ENCODE measurements around the gene RGS5. TPM values are rescaled to one million over a fixed set of nuclear protein-coding genes. Genes with fewer than 3 reads are reported as not detected.

Gene RGS5
- total RNA-seq, 1 experiment from 2014 or later, result 4.6 TPM

DNA sequence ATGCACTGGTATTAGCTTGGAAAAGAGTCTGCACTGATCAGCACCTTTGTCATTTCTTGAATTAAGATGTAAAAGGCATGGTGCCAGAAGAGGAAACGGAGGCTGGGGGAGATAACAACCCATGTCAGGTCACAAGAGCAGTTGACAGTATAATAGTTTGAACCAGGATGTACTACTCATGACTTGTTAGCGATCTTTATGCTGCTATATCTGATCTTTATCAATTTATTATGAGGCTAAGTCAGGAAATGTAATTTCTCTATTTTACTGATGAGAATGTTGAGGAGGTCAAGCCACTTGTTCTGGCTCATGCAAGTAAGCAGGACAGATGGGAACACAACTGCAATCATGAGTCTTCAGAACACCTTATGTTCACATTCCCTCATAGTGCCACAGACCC is 41.4 kb downstream of the RGS5 start:
- H3K27me3 ChIP-seq (ENCODE audit: insufficient read depth, low read length), result no peaks in the 10 kb centered on the region
- no peaks in the 10 kb centered on the region for H3K36me3 ChIP-seq (ENCODE audit: control insufficient read depth in 1 of 2, insufficient read depth in 2 of 2, low read length in 2 of 2)
- DNase-seq (ENCODE audit: low read depth, low spot score) (no peak), ATAC-seq (no peak)
- H3K9me2 ChIP-seq (ENCODE audit: insufficient read depth), result no peaks in the 10 kb centered on the region
- TF ChIP-seq, protein P1, sequence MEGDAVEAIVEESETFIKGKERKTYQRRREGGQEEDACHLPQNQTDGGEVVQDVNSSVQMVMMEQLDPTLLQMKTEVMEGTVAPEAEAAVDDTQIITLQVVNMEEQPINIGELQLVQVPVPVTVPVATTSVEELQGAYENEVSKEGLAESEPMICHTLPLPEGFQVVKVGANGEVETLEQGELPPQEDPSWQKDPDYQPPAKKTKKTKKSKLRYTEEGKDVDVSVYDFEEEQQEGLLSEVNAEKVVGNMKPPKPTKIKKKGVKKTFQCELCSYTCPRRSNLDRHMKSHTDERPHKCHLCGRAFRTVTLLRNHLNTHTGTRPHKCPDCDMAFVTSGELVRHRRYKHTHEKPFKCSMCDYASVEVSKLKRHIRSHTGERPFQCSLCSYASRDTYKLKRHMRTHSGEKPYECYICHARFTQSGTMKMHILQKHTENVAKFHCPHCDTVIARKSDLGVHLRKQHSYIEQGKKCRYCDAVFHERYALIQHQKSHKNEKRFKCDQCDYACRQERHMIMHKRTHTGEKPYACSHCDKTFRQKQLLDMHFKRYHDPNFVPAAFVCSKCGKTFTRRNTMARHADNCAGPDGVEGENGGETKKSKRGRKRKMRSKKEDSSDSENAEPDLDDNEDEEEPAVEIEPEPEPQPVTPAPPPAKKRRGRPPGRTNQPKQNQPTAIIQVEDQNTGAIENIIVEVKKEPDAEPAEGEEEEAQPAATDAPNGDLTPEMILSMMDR (IDR thresholded peaks at IDR 0.05 in 2 of 3, conservative IDR thresholded peaks at IDR 0.05 in 1 of 3; ENCODE audit: borderline replicate concordance in 1 of 3, insufficient read depth in 1 of 3, low read depth in 2 of 3, low read length in 2 of 3), result no peak
- TF ChIP-seq, protein P2, sequence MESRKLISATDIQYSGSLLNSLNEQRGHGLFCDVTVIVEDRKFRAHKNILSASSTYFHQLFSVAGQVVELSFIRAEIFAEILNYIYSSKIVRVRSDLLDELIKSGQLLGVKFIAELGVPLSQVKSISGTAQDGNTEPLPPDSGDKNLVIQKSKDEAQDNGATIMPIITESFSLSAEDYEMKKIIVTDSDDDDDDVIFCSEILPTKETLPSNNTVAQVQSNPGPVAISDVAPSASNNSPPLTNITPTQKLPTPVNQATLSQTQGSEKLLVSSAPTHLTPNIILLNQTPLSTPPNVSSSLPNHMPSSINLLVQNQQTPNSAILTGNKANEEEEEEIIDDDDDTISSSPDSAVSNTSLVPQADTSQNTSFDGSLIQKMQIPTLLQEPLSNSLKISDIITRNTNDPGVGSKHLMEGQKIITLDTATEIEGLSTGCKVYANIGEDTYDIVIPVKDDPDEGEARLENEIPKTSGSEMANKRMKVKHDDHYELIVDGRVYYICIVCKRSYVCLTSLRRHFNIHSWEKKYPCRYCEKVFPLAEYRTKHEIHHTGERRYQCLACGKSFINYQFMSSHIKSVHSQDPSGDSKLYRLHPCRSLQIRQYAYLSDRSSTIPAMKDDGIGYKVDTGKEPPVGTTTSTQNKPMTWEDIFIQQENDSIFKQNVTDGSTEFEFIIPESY (IDR thresholded peaks at IDR 0.05; ENCODE audit: extremely low read depth, insufficient replicate concordance, low read length), result no peak
- TF ChIP-seq, protein P3, sequence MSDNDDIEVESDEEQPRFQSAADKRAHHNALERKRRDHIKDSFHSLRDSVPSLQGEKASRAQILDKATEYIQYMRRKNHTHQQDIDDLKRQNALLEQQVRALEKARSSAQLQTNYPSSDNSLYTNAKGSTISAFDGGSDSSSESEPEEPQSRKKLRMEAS (IDR thresholded peaks at IDR 0.05), result no peak
- TF ChIP-seq EZH2 (IDR thresholded peaks at IDR 0.05), result no peak
- no peak for TF ChIP-seq SIN3A (IDR thresholded peaks at IDR 0.05; ENCODE audit: low read depth)
- no peak for TF ChIP-seq FOSL1 (IDR thresholded peaks at IDR 0.05; ENCODE audit: low read depth)
- no peak for TF ChIP-seq YY1 (IDR thresholded peaks at IDR 0.05; ENCODE audit: extremely low read depth, insufficient replicate concordance, low read depth, low read length)
- no peaks in the 10 kb centered on the region for H4K20me1 ChIP-seq (ENCODE audit: insufficient read depth)
- H3K4me3 ChIP-seq (replicated peaks in 1 of 2; ENCODE audit: low read depth in 1 of 2, low read length in 2 of 2), result no peak overlapping the region
- POLR2A ChIA-PET, result no interaction called here
- H2AFZ ChIP-seq (ENCODE audit: low read depth, low read length, poor library complexity, severe bottlenecking), result no peak overlapping the region
- intact Hi-C loops (cut with micrococcal nuclease), result no loop called here
- RAD21 ChIA-PET (ENCODE audit: low non-redundant PET in 1 of 2, low total read pairs in 2 of 2, uncharacterized antibody in 2 of 2, unreplicated experiment in 2 of 2), result no interaction called here
- no peak overlapping the region for H3K4me2 ChIP-seq (ENCODE audit: low read length)
- no peak overlapping the region for H3K9ac ChIP-seq (ENCODE audit: low read length)
- CTCF ChIA-PET, result interaction anchor here (1.5 kb wide), 1 partner anchor 14 kb away, joined by 6 read pairs; no protein-coding TSS in a partner anchor
- no peaks in the 10 kb centered on the region for H3K79me2 ChIP-seq (ENCODE audit: insufficient read depth, low read length)
- BruUV-seq (replicated peaks), result no TSS peak
- H3K4me1 ChIP-seq (ENCODE audit: control insufficient read depth in 1 of 2, insufficient read depth in 2 of 2, low read length in 2 of 2), result peaks cover under 1 to 3% of the 10 kb centered on the region in 2 experiments; a peak in 1 of 4 replicates
- no peaks in the 10 kb centered on the region for H3K9me3 ChIP-seq (ENCODE audit: control insufficient read depth in 1 of 2, insufficient read depth in 1 of 2, low read depth in 1 of 2, low read length in 2 of 2)
- H3K27ac ChIP-seq (ENCODE audit: low read depth, low read length), result no peak overlapping the region

Data from HCT116 (cell line).